GM18909 (cell line): ENCODE data around the gene SMG6.
"Not testable (repeated sequence)": the region's sequence is repeated elsewhere in the genome, so short reads cannot be mapped to it uniquely, and the experiment has no call there.

ENCODE experiments used
- ATAC-seq: cut with Tn5 transposase; IDR thresholded peaks from one replicate; pipeline ENCODE4 v1.9.1; 2021; ENCODE audit warnings: mild to moderate bottlenecking; ENCODE audit not compliant: unreplicated experiment, poor library complexity

The SMG6 gene

DNA sequence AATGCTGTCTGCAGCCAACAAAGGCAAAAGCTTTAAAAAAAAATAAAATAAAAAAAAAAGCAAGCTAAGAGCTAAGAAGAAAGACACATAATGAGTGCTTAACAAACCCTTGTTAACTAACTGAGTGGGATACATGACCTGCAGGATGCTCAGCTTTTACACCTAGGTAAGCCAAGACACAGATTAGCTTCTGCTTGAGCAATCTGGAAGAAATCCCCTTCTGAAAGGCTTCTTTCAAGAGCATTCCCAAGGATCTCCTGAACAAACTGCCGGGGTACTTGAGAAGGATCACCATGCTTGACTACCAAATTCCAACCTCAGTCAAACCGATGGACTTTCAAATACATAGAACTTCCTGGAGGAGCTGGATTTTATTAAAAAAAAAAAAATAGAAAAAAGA, 92.9 kb downstream of the SMG6 start:
- ATAC-seq, result no peak

- no peak for ATAC-seq
These were observed 95.6 kb downstream of the SMG6 start for GRCh38 chr17:2207815-2208515.

- ATAC-seq, result no peak
These were observed 99.2 kb downstream of the SMG6 start for GRCh38 chr17:2204393-2204792.

DNA sequence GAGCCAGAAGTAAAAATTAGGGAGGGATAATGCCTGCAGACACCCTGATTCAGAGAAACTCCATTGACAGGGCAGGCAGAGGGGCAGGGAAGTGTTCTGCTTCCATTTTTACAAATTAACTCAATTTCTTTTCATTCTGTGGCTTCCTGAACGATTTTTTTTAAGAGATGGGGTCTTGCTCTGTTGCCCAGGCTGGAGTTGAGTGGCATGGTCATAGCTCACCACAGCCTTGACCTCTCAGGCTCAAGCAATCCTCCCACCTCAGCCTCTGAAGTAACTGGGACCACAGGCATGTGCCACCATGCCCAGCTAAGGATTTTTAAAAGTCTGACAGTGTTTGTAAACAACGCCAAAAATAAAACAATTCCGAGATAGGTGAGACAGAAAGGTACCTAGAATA, 99.8 kb downstream of the SMG6 start:
- no peak for ATAC-seq

GRCh38 chr17:2202996-2203575, 100.5 kb downstream of the SMG6 start:
- no peak for ATAC-seq

- no peak for ATAC-seq
These were observed 101.1 kb downstream of the SMG6 start for GRCh38 chr17:2202302-2202995.

DNA sequence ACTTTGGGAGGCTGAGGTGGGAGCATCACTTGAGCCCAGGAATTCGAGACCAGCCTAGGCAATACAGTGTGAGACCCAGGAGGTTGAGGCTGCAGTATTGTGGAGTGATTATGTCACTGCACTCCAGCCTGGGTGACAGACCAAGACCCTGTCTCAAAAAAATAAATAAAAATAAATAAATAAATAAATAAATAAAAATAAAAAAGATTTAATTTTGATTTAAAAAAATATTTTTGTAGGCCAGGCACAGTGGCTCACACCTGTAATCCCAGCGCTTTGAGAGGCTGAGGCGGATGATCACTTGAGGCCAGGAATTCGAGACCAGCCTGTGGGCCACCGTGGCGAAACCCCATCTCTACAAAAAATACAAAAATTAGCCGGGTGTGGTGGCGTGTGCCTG, 104.2 kb downstream of the SMG6 start:
- not testable (repeated sequence) for ATAC-seq

- ATAC-seq, result no peak
These were observed 104.7 kb downstream of the SMG6 start for GRCh38 chr17:2198927-2199326.

DNA sequence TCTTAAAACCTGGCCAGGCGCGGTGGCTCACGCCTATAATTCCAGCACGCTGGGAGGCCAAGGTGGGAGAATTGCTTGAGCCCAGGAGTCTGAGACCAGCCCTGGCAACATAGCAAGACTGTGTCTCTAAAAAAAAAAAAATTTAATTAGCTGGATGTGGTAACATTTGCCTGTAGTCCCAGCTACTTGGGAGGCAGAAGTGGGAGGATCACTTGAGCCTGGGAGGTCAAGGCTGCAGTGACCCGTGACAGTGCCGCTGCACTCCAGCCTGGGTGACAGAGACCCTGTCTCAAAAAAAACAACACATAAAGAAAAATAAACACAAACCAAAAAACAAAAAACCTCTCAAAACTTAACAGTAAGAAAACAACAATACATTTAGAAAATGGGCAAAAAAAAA, 106.3 kb downstream of the SMG6 start:
- no peak for ATAC-seq

DNA sequence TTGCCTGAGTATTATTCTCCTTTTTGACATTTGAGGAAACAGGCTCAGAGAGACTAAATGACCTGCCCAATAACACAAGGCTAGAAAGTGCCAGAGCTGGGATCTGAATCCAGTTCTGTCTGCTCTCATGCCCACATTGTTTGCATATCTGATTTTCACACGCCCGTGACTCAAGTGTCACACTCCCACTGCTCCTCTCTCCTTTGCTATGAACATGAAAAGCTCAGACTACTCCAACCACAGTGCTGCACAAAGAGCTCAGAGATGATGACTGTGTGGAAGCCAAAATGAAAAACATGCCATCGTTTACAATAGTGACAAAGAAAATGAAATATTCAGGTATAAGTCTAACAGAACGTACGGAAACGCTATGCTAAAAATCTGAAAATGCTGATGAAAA, 107.9 kb downstream of the SMG6 start:
- peak; percentile 40 for ATAC-seq

GRCh38 chr17:2194889-2195335, 108.7 kb downstream of the SMG6 start:
- ATAC-seq, result no peak

GRCh38 chr17:2192367-2193057, 111.1 kb downstream of the SMG6 start:
- ATAC-seq, result peak; percentile 68

GRCh38 chr17:2191785-2192184, 111.8 kb downstream of the SMG6 start:
- ATAC-seq, result no peak

DNA sequence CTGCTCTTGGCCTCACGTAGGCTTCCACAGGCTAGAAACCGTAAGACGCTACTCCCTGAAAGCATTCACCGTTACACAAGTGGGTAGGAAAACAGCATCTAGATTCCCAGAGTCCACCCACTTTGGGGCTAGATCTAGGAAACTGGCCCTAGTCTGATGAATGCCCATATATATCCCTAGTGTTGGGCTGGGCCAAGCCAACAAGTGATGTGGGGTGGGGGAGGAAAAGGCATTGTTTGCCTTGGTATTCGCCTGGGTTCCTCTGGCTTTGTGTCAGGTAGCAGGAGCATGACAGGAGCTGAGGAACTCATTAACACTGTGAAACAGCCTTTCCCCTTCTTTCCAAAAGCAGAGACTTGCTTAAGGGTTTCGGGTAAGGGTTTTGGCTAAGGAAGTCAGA, 112.4 kb downstream of the SMG6 start:
- ATAC-seq, result no peak

GRCh38 chr17:2190014-2190413, 113.6 kb downstream of the SMG6 start:
- ATAC-seq, result no peak

DNA sequence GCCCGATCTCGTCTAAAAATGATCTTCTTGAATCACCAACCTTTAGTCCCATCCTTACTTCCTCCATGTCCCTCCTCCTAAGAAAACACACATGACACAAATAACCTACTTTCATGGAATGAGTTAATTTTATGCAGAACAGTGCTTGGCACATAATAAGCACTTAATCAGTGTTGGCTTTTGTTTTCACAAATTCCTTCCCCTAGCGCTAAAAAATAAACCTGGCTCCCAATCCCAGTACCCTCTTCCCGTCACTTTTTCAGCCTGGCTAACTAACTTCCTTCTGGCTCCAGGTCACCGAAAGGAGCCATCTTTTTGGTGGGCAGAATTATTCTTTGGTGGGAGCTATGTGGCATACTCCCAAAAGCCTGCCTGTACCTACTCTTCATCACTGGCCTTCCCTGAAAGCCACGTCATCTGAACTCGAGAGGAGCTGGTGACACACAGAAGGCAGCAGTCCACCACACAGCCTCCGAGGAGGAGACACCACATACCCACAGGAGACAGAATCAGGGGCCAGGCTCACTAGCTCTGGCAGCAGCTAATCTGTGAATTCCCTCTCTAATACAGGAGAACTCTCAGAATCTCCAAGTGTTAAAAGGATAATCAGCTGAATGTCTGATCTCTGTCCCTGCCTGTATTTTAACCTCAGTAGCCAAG, 114.5 kb downstream of the SMG6 start:
- no peak for ATAC-seq

- ATAC-seq, result no peak
These were observed 115.8 kb downstream of the SMG6 start for GRCh38 chr17:2187758-2188157.

GRCh38 chr17:2186937-2187336, 116.6 kb downstream of the SMG6 start:
- no peak for ATAC-seq

DNA sequence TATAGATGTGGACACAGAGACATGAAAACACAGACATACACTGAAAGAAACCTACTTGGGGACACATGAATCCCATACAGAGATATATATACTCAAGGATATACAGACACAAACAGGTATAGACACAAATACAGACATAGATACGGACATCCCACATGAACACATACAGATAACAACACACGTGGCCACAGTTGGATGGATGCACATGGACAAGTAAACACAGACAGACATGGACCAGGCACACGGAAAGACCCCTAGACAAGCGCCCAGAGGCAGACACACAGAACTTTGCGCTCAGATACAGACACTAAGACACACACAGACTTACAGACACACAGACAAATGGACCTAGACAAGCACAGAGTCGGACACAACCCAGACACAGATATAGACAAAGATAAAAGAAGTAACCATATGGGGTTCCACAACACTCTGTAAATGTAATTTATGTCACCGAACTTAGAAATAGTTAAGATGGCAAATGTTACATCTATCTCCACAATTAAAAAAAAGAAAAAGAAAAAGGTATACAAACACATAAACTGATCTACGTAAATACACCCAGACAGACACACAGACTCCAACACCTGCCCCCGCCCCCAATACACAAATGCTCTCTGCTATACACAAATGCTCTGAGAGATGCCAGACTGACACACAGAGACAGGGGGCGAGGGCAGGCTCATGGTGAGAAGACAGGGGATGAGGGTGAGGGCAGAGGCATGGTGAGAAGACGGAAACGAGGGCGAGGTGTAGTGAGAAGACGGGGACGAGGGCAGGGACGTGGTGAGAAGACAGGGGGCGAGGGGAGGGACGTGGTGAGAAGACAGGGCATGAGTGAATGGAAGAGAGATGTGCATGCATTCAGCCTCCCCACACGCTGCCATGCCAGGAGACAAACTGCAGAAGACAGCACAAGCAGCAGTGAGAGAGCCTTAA, 118.3 kb downstream of the SMG6 start:
- no peak for ATAC-seq
